SU-DHL-6 (cell line): ENCODE measurements around the gene ZNF320.
"Not testable (repeated sequence)": the region's sequence is repeated elsewhere in the genome, so short reads cannot be mapped to it uniquely, and the experiment has no call there.

Source experiments
- H2AFZ ChIP-seq: fragments of 200-600 bp; sonication (generic); 2 replicates; pipeline ENCODE4 v1.6.1; 2014; ENCODE audit warnings: low read depth, mild to moderate bottlenecking, moderate library complexity, mixed read lengths, antibody characterized with exemption, low read length; ENCODE audit not compliant: severe bottlenecking
- H3F3A ChIP-seq: fragments of 200-600 bp; shearing (Covaris generic); 2 replicates; pipeline ENCODE4 v1.6.0; 2016; ENCODE audit warnings: antibody characterized with exemption, mild to moderate bottlenecking; ENCODE audit not compliant: insufficient read depth
- H3K27ac ChIP-seq: fragments of 200-600 bp; sonication (generic); 2 replicates; pipeline ENCODE4 v1.5.1; 2016; ENCODE audit warnings: low read depth, mild to moderate bottlenecking, low read length, moderate library complexity, mixed read lengths
- H3K27me3 ChIP-seq: fragments of 200-600 bp; sonication (generic), shearing (Covaris generic); 2 replicates; pipeline ENCODE4 v1.6.0; 2014; ENCODE audit warnings: mild to moderate bottlenecking, low read length
- H3K36me3 ChIP-seq: fragments of 200-600 bp; sonication (generic); 2 replicates; pipeline ENCODE4 v1.6.1; 2014; ENCODE audit warnings: mild to moderate bottlenecking, low read length, mixed read lengths
- H3K4me2 ChIP-seq: fragments of 300-600, 200-600 bp; shearing (Covaris generic), sonication (generic); 2 replicates; pipeline ENCODE4 v1.6.0; 2014; ENCODE audit warnings: low read length, low read depth, mild to moderate bottlenecking; ENCODE audit not compliant: poor library complexity, severe bottlenecking
- H3K4me3 ChIP-seq: fragments of 200-600 bp; sonication (generic); 2 replicates; pipeline ENCODE4 v1.5.1; 2014; ENCODE audit warnings: antibody characterized with exemption, low read length, mild to moderate bottlenecking, mixed read lengths; ENCODE audit not compliant: insufficient read depth, poor library complexity, severe bottlenecking
- H3K79me2 ChIP-seq: fragments of 200-600 bp; sonication (generic); 2 replicates; pipeline ENCODE4 v1.6.1; 2014; ENCODE audit warnings: mild to moderate bottlenecking, low read length, moderate library complexity; ENCODE audit not compliant: insufficient read depth
- H3K9ac ChIP-seq: fragments of 200-600 bp; sonication (generic); 2 replicates; pipeline ENCODE4 v1.7.0; 2014; ENCODE audit warnings: mild to moderate bottlenecking, low read length
- H3K9me2 ChIP-seq: fragments of 200-600 bp; sonication (generic); replicated peaks from 2 replicates; pipeline ENCODE4 v1.6.1; 2014; ENCODE audit warnings: low read length; ENCODE audit not compliant: insufficient read depth
- H3K9me3 ChIP-seq: fragments of 200-600 bp; sonication (generic); 2 replicates; pipeline ENCODE4 v1.6.1; 2014; ENCODE audit warnings: low read length, mixed read lengths; ENCODE audit not compliant: insufficient read depth
- H4K20me1 ChIP-seq: fragments of 200-600 bp; sonication (generic); 2 replicates; pipeline ENCODE4 v1.6.1; 2014; ENCODE audit warnings: low read depth, mild to moderate bottlenecking, antibody characterized with exemption, low read length, moderate library complexity, mixed read lengths
- EZH2phosphoT487 ChIP-seq: fragments of 200-600 bp; sonication (generic), shearing (Covaris generic); conservative IDR thresholded peaks from 2 replicates; pipeline ENCODE4 v1.6.1; 2018; ENCODE audit warnings: mild to moderate bottlenecking, antibody characterized with exemption, low read length, moderate library complexity, mixed read lengths
- TF ChIP-seq, protein P1 (sequence below): fragments of 200-600 bp; sonication (generic); IDR thresholded peaks from one replicate; pipeline ENCODE4 v1.5.1; 2017; ENCODE audit warnings: antibody characterized with exemption, mild to moderate bottlenecking, low read length, moderate library complexity; ENCODE audit not compliant: insufficient read depth, poor library complexity, severe bottlenecking

ZNF320 gene

DNA sequence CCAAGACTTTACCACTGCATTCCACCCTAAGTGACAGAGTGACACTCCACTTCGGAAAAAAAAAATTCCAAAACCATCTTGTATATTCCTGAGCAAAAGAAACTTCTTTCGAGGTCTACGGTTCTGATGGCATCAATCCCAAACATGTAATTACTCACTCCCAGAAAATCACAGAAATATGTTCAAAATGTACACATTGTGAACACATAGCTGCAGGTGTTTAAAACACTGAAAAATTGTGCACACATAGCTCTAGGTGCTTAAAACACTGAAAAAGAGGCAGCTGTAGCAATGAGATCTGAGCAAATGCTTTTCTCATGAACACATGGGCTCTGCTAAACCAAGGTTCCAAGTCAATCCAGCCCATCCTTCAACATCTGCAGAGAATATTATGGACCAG lies 26.0 kb downstream of the ZNF320 start:
- no peaks in the 10 kb centered on the region for H3K9me2 ChIP-seq
- no peak for TF ChIP-seq EZH2phosphoT487
- TF ChIP-seq, protein P1, sequence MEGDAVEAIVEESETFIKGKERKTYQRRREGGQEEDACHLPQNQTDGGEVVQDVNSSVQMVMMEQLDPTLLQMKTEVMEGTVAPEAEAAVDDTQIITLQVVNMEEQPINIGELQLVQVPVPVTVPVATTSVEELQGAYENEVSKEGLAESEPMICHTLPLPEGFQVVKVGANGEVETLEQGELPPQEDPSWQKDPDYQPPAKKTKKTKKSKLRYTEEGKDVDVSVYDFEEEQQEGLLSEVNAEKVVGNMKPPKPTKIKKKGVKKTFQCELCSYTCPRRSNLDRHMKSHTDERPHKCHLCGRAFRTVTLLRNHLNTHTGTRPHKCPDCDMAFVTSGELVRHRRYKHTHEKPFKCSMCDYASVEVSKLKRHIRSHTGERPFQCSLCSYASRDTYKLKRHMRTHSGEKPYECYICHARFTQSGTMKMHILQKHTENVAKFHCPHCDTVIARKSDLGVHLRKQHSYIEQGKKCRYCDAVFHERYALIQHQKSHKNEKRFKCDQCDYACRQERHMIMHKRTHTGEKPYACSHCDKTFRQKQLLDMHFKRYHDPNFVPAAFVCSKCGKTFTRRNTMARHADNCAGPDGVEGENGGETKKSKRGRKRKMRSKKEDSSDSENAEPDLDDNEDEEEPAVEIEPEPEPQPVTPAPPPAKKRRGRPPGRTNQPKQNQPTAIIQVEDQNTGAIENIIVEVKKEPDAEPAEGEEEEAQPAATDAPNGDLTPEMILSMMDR: no peak

DNA sequence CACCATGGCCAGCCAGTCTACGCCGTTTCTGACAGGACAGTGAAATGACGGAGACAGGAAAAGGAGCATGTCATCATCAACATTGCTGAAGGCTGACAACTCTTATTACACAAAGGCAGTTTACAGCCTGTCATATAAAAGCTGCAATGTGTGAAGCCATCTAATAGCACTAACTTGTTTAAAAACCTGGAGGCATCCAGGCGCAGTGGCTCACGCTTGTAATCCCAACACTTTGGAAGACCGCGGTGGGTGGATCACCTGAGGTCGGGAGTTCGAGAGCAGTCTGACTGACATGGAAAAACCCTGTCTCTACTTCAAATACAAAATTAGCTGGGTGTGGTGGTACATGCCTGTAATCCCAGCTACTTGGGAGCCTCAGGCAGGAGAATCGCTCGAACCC lies 29.4 kb downstream of the ZNF320 start:
- H3K79me2 ChIP-seq, H3K36me3 ChIP-seq, H3K4me2 ChIP-seq, H3K9me3 ChIP-seq, H4K20me1 ChIP-seq, H3K9ac ChIP-seq, H3K27ac ChIP-seq, H3F3A ChIP-seq, H3K27me3 ChIP-seq, H3K4me3 ChIP-seq, H2AFZ ChIP-seq, H3K9me2 ChIP-seq: not testable (repeated sequence)

More for the DNA sequence above, 26.0 kb downstream of the ZNF320 start:
- no peak overlapping the region for H3K4me3 ChIP-seq
- no peaks in the 10 kb centered on the region for H3F3A ChIP-seq
- H3K4me2 ChIP-seq: no peak overlapping the region
- no peak overlapping the region for H3K27ac ChIP-seq
- no peaks in the 10 kb centered on the region for H3K9me3 ChIP-seq
- H4K20me1 ChIP-seq: no peaks in the 10 kb centered on the region
- no peak overlapping the region for H2AFZ ChIP-seq
- no peaks in the 10 kb centered on the region for H3K79me2 ChIP-seq
- H3K36me3 ChIP-seq: no peaks in the 10 kb centered on the region
- no peak overlapping the region for H3K9ac ChIP-seq
- H3K27me3 ChIP-seq: no peaks in the 10 kb centered on the region

DNA sequence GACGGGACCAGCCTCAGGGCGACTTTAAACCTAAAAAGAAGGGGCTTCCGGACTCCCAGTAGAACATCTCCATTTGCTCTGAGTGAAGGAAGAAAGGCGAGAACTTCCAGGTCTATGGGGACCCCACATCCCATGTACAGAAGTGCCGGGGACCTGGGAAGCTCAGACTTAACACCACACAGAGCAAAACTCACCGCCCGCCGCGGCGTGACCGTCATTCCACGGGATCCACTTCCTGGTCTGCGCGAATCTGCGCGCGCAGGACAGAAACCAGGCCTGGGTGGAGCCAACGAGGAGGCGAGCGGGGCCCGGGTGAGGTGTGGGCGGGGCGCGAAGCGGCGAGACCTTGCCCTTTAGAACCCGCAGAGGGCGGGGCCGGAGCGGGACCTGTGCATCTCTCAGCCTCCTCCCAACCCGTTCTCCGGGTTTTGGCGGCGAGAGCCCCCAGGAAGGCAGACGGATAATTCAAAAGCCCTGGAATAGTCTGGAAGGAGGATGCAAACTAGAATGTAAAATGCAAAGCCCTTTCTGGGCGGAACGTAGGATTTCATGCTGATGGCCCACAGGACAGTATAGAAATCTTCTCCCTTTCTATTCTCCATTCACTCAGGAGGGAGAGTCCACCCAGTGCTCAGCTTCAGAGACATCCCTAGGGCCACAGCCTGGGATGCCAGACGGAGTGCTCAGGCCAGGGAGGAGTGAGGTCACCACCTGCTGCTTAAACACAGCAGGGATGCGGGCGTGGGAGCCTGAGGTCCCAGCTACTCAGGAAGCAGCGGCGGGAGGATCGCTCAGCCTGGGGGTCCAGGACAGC lies 39.9 kb downstream of the ZNF320 start, which contains the start of gene ZNF468:
TSS of gene ZNF468 (minus strand) at position 242 of the 814 bp plus-strand sequence. CDS start 3,347 bp downstream, outside the sequence.
- not testable (repeated sequence) for H3K36me3 ChIP-seq, H3F3A ChIP-seq, H4K20me1 ChIP-seq, H3K9me3 ChIP-seq, H3K27me3 ChIP-seq, H3K9me2 ChIP-seq
- Histone ChIP-seq H3K4me3 (peak within 1 kb of the TSS; percentile 89), H2AFZ (peak within 1 kb of the TSS; percentile 90), H3K27ac (peak within 1 kb of the TSS; percentile 48), H3K9ac (peak within 1 kb of the TSS; percentile 83), H3K79me2 (peaks cover 30% of the 10 kb centered on the region), H3K4me2 (peak within 1 kb of the TSS; percentile 72)

DNA sequence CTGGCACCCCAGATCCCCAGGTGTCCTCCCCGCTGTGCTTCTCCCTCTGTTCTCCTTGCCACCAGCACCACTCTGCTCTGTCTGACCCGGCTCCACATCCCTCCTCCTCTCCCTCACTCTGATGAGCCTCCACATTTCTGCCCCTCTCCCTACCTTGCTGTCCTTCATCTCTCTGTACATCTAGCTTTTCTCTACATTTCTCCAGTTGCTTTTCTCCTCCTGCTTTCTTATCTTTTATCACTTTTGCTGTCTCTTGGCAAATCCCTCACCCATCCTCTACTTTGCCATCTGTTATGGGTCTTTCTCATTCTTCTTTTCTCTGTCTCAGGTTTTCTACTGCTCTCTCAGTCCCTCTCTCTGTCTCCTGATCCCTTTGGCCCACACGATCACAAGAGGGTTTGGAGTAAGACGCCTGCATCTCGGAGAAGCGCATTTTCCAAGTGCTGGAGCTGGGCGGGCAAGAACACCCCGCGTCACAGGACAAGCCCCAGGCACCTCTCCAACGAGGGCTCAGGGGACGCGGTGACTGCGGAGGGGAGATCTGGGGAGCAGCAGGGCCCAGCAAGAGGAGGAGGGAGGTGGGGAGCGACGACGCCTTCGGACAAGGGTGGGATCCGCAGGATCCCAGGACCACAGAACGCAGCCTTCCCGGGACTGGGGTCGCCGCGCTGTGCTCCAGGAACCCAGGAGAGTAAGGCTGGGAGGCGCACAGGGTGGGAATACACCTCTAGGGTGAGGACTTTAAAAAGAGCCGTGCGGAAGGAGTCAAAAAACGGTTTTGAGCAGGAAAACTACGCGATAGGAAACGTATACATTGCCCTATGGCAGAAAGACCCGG lies 40.7 kb downstream of the ZNF320 start:
- not testable (repeated sequence) for H3K27me3 ChIP-seq, H3K9me2 ChIP-seq, H3K9me3 ChIP-seq, H4K20me1 ChIP-seq, H3K36me3 ChIP-seq, H3F3A ChIP-seq
- H3K9ac ChIP-seq: peak overlapping the region; percentile 83
- H3K27ac ChIP-seq: peak overlapping the region; percentile 48
- peak overlapping the region; percentile 68 for H2AFZ ChIP-seq
- peak overlapping the region; percentile 59 for H3K4me2 ChIP-seq
- H3K79me2 ChIP-seq: peaks cover 30% of the 10 kb centered on the region
- peak overlapping the region; percentile 89 for H3K4me3 ChIP-seq
